HG03196 (cell line): ENCODE data around the gene ACOXL.

Experiments
- ATAC-seq: cut with Tn5 transposase; IDR thresholded peaks from one replicate; pipeline ENCODE4 v1.9.1; 2021; ENCODE audit not compliant: unreplicated experiment

ACOXL gene

GRCh38 chr2:110872521-110872920 lies 140.1 kb downstream of the ACOXL start:
- ATAC-seq: no peak

- ATAC-seq: no peak
Observed at GRCh38 chr2:110873056-110873502, 140.7 kb downstream of the ACOXL start.

DNA sequence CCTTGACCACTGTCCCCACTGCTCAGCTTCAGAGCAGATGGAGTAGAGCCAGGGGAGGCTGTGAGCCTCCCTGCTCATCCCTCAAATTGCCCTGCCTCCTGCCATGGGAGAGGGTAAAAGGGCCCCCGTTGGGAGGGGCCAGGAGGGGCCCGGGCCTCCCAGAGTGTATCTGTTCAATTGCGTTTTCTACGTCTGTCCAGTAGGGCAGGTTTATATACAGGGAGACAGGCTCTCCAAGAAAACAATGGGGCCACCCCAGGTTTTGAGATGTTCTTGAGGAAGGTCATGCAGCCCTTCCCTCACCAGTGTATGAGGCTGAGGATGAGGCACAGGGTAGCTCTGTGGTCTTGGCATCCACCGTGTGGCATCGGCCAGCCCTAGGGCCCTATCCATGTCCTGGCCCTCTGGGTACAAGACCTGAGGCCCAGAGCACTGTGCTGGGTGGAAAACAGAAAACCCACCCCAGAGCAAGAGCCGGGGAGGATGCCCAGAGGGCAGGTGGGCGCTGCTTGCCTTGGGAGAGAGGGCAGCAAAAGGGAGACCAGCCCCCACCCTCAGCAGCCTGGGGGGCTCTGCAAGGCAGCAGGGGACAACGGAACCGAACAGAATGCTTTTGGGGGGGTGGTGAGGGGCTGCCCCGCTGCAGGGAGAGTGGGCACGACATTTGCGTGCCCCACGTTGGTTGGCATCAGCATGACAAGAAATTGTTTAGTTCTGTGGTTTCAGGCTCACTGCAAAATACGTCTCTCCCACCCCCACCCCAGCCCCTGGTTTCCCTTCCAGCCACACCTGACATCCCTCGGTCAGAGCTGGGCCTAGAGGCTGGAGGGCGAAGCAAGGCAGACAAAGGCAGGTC lies 141.5 kb downstream of the ACOXL start:
- ATAC-seq: no peak

DNA sequence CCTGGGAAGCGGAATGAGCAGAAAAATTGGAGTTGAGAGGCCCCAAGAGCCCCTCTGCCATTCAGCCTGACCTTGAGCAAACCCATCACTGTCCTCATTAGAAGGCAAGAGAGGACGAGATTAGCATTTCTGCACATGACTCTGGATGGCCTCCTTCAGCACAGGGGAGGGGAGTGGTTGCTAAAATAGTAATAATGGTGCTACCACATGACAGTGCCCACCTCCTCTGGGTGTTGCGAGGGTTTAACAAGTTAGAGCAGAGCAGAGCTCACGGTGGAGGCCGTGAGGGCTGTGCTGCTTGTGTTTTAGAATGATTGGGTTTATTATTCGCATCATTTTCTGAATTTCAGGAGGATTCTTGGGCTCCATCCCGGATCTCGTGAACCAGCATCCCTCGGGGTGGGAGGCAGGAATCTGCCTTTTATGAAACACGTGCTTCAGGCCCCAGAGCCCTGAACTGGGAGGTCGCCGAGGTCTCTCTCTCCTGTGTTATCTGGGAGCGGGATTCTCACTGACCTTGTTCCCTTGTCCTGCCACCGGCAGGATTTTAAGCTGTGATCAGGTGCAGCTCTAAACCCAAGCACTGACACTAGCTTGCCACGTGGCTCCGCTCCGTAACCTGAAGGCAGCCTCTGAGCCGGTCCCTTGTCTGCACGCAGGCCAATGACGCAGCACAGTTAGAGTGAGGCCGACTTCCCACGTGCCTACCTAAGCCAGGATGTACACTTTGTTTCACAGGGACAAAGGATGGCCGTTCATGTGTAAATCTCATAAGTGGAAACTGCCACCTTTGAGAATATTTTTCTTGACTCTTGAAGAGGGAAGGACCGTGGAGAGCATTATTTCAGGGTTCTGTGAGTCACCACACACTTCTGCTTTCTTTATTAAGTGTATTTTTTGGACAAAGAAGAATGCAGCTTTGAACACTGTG lies 142.3 kb downstream of the ACOXL start:
- ATAC-seq: no peak

- no peak for ATAC-seq
Observed at GRCh38 chr2:110875384-110875725, 143.0 kb downstream of the ACOXL start.

DNA sequence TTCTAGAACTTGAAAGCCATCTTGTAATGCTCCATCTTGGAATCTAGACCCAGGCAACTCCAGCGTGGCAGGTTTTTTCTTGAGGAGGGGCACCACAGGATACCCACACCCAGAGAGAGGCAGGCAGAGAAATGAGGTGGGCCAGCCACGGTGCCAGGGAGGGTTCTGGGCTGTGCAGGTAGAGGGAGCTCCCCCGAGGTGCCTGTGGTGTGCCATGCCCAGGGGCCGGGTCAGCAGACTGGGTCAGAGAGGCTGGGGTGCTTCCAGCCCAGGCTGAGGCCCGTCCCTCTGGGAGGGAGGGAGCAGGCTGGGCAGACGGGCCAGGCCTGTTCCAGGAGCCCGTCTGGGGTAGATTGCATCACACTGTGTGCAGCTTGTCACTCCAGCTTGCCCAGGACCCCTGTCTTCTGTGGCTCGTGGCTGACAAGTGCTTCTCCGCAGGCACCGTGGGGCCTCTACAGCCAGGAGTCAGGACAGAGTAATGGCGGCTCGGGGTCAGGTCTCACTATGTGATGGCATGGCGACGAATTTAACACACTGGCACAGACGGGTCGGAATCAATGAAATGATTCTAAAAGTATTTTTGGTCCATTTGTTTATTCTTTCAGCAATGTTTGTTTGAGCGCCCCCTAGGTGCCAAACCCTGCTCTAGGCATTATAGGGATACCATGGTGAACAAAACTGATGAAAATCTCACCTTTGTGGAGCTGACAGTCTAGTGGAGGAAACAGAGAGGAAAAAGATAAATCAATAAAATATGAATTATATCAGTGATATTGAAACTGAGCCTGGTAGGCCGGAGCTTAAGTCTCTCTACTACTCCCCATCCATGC lies 144.0 kb downstream of the ACOXL start:
- no peak for ATAC-seq

- ATAC-seq: no peak
Observed at GRCh38 chr2:110877031-110877827, 144.9 kb downstream of the ACOXL start.

- ATAC-seq: no peak
Observed at GRCh38 chr2:110878150-110878549, 145.8 kb downstream of the ACOXL start.

- peak; percentile 67 for ATAC-seq
Observed at GRCh38 chr2:110881908-110882307, 149.5 kb downstream of the ACOXL start.

- no peak for ATAC-seq
Observed at GRCh38 chr2:110883406-110883805, 151.0 kb downstream of the ACOXL start.

- no peak for ATAC-seq
Observed at GRCh38 chr2:110885256-110885655, 152.9 kb downstream of the ACOXL start.

DNA sequence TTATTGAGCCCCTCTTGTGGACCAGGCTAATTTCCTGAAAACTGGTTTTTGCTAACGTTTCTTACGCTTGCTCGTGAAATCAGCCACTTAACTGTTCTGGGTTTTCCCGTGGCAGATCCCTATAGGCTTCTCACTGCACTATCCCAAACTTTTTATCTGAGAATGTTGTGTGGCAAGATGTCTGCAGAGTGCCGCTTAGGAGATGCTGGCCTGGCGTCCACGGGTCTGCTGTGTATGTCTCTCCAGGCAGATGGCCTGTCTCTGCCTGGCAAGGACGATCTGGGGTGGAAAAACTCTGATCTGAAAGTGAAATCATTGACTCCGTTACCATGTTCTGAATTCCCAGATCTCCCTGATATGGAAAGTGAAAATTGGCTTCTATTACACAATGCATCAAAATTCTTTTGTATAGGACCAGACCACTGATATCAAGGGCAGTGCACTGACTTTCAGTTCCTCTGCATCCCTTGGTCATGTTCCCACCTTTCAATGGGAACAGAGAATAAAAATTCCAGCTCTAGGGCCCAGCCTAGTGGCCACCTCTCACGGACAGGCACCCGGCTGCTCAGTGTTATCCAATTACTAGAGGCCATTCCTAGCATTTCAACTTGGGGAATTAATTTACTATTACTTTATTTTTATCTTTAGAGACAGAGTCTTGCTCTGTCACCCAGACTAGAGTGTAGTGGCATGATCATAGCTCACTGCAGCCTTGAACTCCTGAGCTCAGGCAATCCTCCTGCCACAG lies 154.6 kb downstream of the ACOXL start:
- ATAC-seq: no peak

DNA sequence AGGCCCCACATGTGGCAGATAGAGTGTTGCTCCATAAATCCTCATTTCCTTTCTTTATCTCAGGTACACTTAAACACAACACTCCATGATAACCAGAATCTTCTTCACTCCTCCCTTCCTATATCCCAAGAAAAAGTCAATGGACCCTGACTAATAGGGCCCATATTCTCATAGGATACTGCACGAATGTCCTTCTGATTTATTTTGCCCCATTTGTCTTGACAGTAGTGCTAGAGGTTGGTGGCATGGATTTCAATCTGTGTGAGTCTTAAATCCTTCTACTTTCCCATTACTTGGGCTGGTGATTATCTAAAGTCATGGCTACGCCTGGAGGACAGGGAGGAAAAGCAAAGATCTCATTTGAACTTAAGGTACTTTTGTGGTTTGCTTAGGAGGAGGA lies 156.0 kb downstream of the ACOXL start:
- ATAC-seq: no peak

- ATAC-seq: no peak
Observed at GRCh38 chr2:110891626-110892025, 159.3 kb downstream of the ACOXL start.

DNA sequence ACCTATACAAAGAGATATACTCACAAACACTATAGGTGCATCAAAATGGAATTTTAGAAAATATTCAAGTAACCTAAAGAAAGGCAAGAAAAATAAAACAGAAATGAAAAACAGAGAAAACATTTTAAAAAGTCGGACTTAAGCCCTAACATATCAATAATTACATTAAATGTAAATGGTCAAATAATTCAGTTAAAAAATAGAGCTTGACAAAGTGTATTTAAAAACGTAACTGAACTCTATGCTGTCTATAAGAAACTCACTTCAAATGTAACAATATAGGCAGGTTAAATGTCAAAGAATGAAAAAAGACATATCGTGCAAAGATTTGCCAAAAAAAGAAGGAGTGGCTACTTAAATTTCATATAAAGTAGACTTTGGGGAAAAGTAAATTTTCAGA lies 163.9 kb downstream of the ACOXL start:
- no peak for ATAC-seq

DNA sequence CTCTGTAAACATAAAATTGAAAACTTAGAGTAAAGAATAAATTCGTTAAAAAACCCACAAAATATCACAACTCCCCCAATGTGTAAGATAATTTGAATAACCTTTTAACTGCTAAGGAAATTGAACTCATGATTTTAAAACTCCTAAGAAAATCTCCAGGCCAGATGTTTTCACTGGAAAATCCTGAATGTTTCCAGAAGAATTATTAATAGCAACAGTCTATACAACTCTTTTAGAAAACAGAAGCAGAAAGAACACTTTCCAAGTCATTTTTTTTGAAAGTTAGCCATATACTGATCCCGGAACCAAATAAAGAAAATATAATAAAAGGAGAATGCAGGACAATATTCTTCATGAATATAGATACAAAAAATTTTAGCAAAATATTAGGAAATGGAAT lies 165.6 kb downstream of the ACOXL start:
- no peak for ATAC-seq

- no peak for ATAC-seq
Observed at GRCh38 chr2:110900191-110900590, 167.8 kb downstream of the ACOXL start.

GRCh38 chr2:110903548-110903947 lies 171.2 kb downstream of the ACOXL start:
- no peak for ATAC-seq

DNA sequence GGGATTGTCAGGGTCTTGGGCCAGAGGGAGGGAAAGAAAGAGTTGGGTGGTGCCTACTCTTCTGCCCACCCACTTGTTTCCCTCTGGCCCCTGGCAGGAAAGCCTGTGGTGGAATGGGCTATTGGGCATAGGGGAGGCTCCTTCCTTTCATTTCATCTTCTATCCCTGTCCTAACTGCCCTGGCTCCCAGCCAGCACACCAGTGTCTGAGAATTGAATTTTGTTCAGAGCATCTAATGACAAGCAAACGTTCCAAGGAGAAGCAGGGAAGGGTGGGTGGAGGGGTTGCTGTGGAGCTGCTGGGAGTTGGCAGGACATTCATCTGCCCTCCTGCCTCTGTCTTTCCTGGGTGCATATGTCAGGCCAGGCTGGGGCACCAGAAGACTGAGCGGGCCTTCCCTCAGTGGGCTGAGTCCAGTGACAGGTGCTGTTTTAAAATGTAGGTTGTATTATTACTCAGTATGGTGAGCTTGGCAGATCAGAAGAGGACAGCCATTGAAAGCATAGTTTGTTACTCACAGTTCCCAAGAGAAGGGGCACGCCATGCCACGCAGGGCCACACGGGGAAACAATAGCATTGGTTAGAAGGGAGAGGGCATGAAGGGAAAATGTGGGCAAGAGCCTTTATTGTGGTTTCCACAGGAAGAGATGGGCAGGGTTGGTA lies 171.9 kb downstream of the ACOXL start:
- ATAC-seq: no peak
